GM12873 (cell line): ENCODE results near the gene LRP1B.

Experiments
- CTCF ChIP-seq: IDR thresholded peaks from 2 replicates; pipeline ENCODE4 v1.5.1; 2012; ENCODE audit warnings: low read depth, mild to moderate bottlenecking, moderate library complexity, low read length, control low read depth; ENCODE audit not compliant: insufficient read depth; ENCODE audit errors: missing control alignments

The LRP1B gene

GRCh38 chr2:142041996-142042395, 88.8 kb downstream of the LRP1B start:
- no peak for TF ChIP-seq CTCF

GRCh38 chr2:142041105-142041504, 89.7 kb downstream of the LRP1B start:
- TF ChIP-seq CTCF: no peak

GRCh38 chr2:142040556-142040955, 90.3 kb downstream of the LRP1B start:
- no peak for TF ChIP-seq CTCF

GRCh38 chr2:142038826-142039225, 92.0 kb downstream of the LRP1B start:
- TF ChIP-seq CTCF: no peak

GRCh38 chr2:142037744-142038143, 93.1 kb downstream of the LRP1B start:
- TF ChIP-seq CTCF: no peak

GRCh38 chr2:142037066-142037465, 93.8 kb downstream of the LRP1B start:
- no peak for TF ChIP-seq CTCF

GRCh38 chr2:142033393-142033792, 97.4 kb downstream of the LRP1B start:
- no peak for TF ChIP-seq CTCF
